GM12874 (cell line): ENCODE measurements around the gene KCNN3.

Source experiments
- CTCF ChIP-seq: IDR thresholded peaks from 2 replicates; pipeline ENCODE4 v1.5.1; 2011; ENCODE audit warnings: low read depth, mild to moderate bottlenecking, control low read depth, low read length, moderate library complexity; ENCODE audit not compliant: insufficient read depth

The KCNN3 gene

GRCh38 chr1:154710106-154710505 is 160.0 kb downstream of the KCNN3 start:
- no peak for TF ChIP-seq CTCF

- TF ChIP-seq CTCF: no peak
Observed at GRCh38 chr1:154707901-154708463, 162.1 kb downstream of the KCNN3 start.

GRCh38 chr1:154706851-154707250 is 163.2 kb downstream of the KCNN3 start:
- TF ChIP-seq CTCF: no peak

GRCh38 chr1:154705544-154705943 is 164.5 kb downstream of the KCNN3 start:
- TF ChIP-seq CTCF: no peak

- TF ChIP-seq CTCF: no peak
Observed at GRCh38 chr1:154703170-154703569, 166.9 kb downstream of the KCNN3 start.

- no peak for TF ChIP-seq CTCF
Observed at GRCh38 chr1:154698320-154699096, 171.6 kb downstream of the KCNN3 start.

GRCh38 chr1:154697710-154698109 is 172.4 kb downstream of the KCNN3 start:
- TF ChIP-seq CTCF: no peak
